Ishikawa (cell line): ENCODE measurements around the gene FAN1.

Experiments
- CEBPB ChIP-seq: IDR thresholded peaks from 2 replicates; pipeline ENCODE4 v1.6.1; 2012
- CREB1 ChIP-seq: IDR thresholded peaks from 2 replicates; pipeline ENCODE4 v1.6.1; 2012; ENCODE audit warnings: low read depth
- EGR1 ChIP-seq: IDR thresholded peaks from 2 replicates; pipeline ENCODE4 v1.6.1; 2012
- EP300 ChIP-seq: IDR thresholded peaks from 2 replicates; pipeline ENCODE4 v1.6.1; 2012; ENCODE audit warnings: borderline replicate concordance
- FOXM1 ChIP-seq: IDR thresholded peaks from 2 replicates; pipeline ENCODE4 v1.6.1; 2012; ENCODE audit warnings: low read depth, borderline replicate concordance
- MAX ChIP-seq: IDR thresholded peaks from 2 replicates; pipeline ENCODE4 v1.6.1; 2012
- NFIC ChIP-seq: IDR thresholded peaks from 2 replicates; pipeline ENCODE4 v1.6.1; 2012
- REST ChIP-seq: IDR thresholded peaks from 2 replicates; pipeline ENCODE4 v1.6.1; 2012; ENCODE audit warnings: low read depth, mild to moderate bottlenecking
- TCF12 ChIP-seq: IDR thresholded peaks from 2 replicates; pipeline ENCODE4 v1.6.1; 2012; ENCODE audit warnings: low read depth

GRCh38 chr15:30969724-30970123 lies 66.0 kb downstream of the FAN1 start:
- TF ChIP-seq CEBPB: no peak
- TF ChIP-seq MAX: no peak
- TF ChIP-seq CREB1: no peak
- TF ChIP-seq EP300: no peak
- TF ChIP-seq NFIC: no peak
- no peak for TF ChIP-seq EGR1
- TF ChIP-seq REST: no peak
- TF ChIP-seq TCF12: no peak
- TF ChIP-seq FOXM1: no peak
